HCT116 (cell line): ENCODE measurements around the gene KAZN. TPM values are rescaled to one million over a fixed set of nuclear protein-coding genes. Genes with fewer than 3 reads are reported as not detected.

Experiments used
- ATAC-seq: fragments of 200-7000 bp; cut with Tn5 transposase; 2 replicates; pipeline ENCODE4 v1.9.1; 2020; ENCODE audit warnings: mild to moderate bottlenecking, moderate library complexity
- BruUV-seq: library from RNA; stranded (reverse); fragments of 400-500 nt; replicated peaks from 2 replicates; lab custom pipeline; 2021; lab: Mats Ljungman, UMichigan
- CTCF ChIA-PET: fragments of 300-600 bp; sonication (Branson Sonifier 250); formaldehyde crosslinking; loops from one replicate; lab custom pipeline; 2021; ENCODE audit warnings: antibody characterized with exemption; lab: Charles Lee
- POLR2A ChIA-PET: fragments of 300-600, 350-600 bp; sonication (Branson Sonifier 250); formaldehyde crosslinking; loops from one replicate; lab custom pipeline; 2021; ENCODE audit warnings: antibody characterized with exemption; lab: Charles Lee
- RAD21 ChIA-PET, 2 experiments: fragments of 300-600 bp; sonication (Branson Sonifier 250); formaldehyde crosslinking; loops; one replicate each; lab custom pipeline; 2023; ENCODE audit warnings: low total read pairs in 2 of 2; ENCODE audit not compliant: uncharacterized antibody in 2 of 2, unreplicated experiment in 2 of 2, low non-redundant PET in 1 of 2; lab: Charles Lee
- DNase-seq: peaks from one replicate; pipeline ENCODE4 v3.0.0-alpha.2; 2010; ENCODE audit warnings: low read depth, low spot score
- H2AFZ ChIP-seq: fragments of 200-600 bp; shearing (Covaris generic), sonication (generic); 2 replicates; pipeline ENCODE4 v1.6.1; 2017; ENCODE audit warnings: low read depth, mixed run types, mixed read lengths, antibody characterized with exemption, low read length; ENCODE audit not compliant: poor library complexity, severe bottlenecking
- H3K27ac ChIP-seq: 2 replicates; pipeline ENCODE4 v1.5.1; 2012; ENCODE audit warnings: low read depth, low read length
- H3K27me3 ChIP-seq: fragments of 200-600 bp; sonication (generic); 2 replicates; pipeline ENCODE4 v1.6.1; 2016; ENCODE audit warnings: mixed run types, low read length, mixed read lengths; ENCODE audit not compliant: insufficient read depth
- H3K36me3 ChIP-seq, 2 experiments: fragments of 200-500 bp in 1 of 2; fragments of 200-600 bp in 1 of 2; sonication (Bioruptor generic) in 1 of 2; sonication (generic) in 1 of 2; 2 replicates each; pipeline versions ENCODE4 v1.5.1 to v1.6.1; 2014 to 2016; ENCODE audit warnings: low read length in 2 of 2, inconsistent platforms in 1 of 2, mixed read lengths in 1 of 2, mixed run types in 1 of 2; ENCODE audit not compliant: insufficient read depth in 2 of 2, control insufficient read depth in 1 of 2
- H3K4me1 ChIP-seq, 2 experiments: fragments of 200-600 bp in 1 of 2; sonication (generic) in 1 of 2; 2 replicates each; pipeline versions ENCODE4 v1.5.1 to v1.6.1; 2012 to 2017; ENCODE audit warnings: low read length in 2 of 2, inconsistent platforms in 1 of 2, mild to moderate bottlenecking in 1 of 2, mixed read lengths in 1 of 2, mixed run types in 1 of 2, moderate library complexity in 1 of 2; ENCODE audit not compliant: insufficient read depth in 2 of 2, control insufficient read depth in 1 of 2
- H3K4me2 ChIP-seq: fragments of 200-600 bp; sonication (generic); 2 replicates; pipeline ENCODE4 v1.6.1; 2017; ENCODE audit warnings: mixed run types, low read length, mixed read lengths
- H3K4me3 ChIP-seq, 2 experiments: fragments of 200-600 bp in 1 of 2; sonication (generic) in 1 of 2; replicated peaks in 1 of 2; 2 replicates each; pipeline ENCODE4 v1.5.1; 2011 to 2016; ENCODE audit warnings: low read length in 2 of 2, control low read depth in 1 of 2, low read depth in 1 of 2, mild to moderate bottlenecking in 1 of 2, mixed read lengths in 1 of 2, mixed run types in 1 of 2
- H3K79me2 ChIP-seq: fragments of 200-600 bp; sonication (generic); 2 replicates; pipeline ENCODE4 v1.6.1; 2017; ENCODE audit warnings: mild to moderate bottlenecking, mixed run types, low read length, moderate library complexity, mixed read lengths; ENCODE audit not compliant: insufficient read depth
- H3K9ac ChIP-seq: fragments of 200-600 bp; sonication (generic); 2 replicates; pipeline ENCODE4 v1.6.1; 2016; ENCODE audit warnings: low read length, mixed read lengths
- H3K9me2 ChIP-seq: fragments of 200-600 bp; sonication (generic), shearing (Covaris generic); 2 replicates; pipeline ENCODE4 v1.6.1; 2017; ENCODE audit warnings: mixed run types, mild to moderate bottlenecking, moderate library complexity; ENCODE audit not compliant: insufficient read depth
- H3K9me3 ChIP-seq, 2 experiments: fragments of 200-500 bp in 1 of 2; fragments of 200-600 bp in 1 of 2; sonication (Bioruptor generic) in 1 of 2; sonication (generic) in 1 of 2; 2 replicates each; pipeline ENCODE4 v1.6.1; 2014 to 2017; ENCODE audit warnings: low read length in 2 of 2, mixed read lengths in 2 of 2, inconsistent platforms in 1 of 2, low read depth in 1 of 2, mild to moderate bottlenecking in 1 of 2, mixed run types in 1 of 2, moderate library complexity in 1 of 2; ENCODE audit not compliant: control insufficient read depth in 1 of 2, insufficient read depth in 1 of 2
- H4K20me1 ChIP-seq: fragments of 200-600 bp; sonication (generic), shearing (Covaris generic); 2 replicates; pipeline ENCODE4 v1.6.1; 2017; ENCODE audit warnings: mixed run types, mild to moderate bottlenecking, moderate library complexity; ENCODE audit not compliant: insufficient read depth
- CBX3 ChIP-seq: IDR thresholded peaks from 2 replicates; pipeline ENCODE4 v1.6.1; 2012; ENCODE audit warnings: low read depth
- EGR1 ChIP-seq: IDR thresholded peaks from 2 replicates; pipeline ENCODE4 v1.6.1; 2012; ENCODE audit warnings: low read depth
- EZH2phosphoT487 ChIP-seq: fragments of 200-600 bp; IDR thresholded peaks from 2 replicates; pipeline ENCODE4 v1.6.1; 2018; ENCODE audit warnings: antibody characterized with exemption, borderline replicate concordance
- POLR2A ChIP-seq: IDR thresholded peaks from 2 replicates; pipeline ENCODE4 v1.7.0; 2011; ENCODE audit warnings: borderline replicate concordance; ENCODE audit not compliant: insufficient read depth, insufficient read length; ENCODE audit errors: extremely low read depth
- RAD21 ChIP-seq: IDR thresholded peaks from 2 replicates; pipeline ENCODE4 v1.6.1; 2012; ENCODE audit warnings: low read depth, mild to moderate bottlenecking
- SIN3A ChIP-seq: IDR thresholded peaks from 2 replicates; pipeline ENCODE4 v1.6.1; 2012; ENCODE audit warnings: low read depth
- SP1 ChIP-seq: IDR thresholded peaks from 2 replicates; pipeline ENCODE4 v1.6.1; 2012; ENCODE audit warnings: low read depth
- SRF ChIP-seq: IDR thresholded peaks from 2 replicates; pipeline ENCODE4 v1.6.1; 2012; ENCODE audit warnings: low read depth
- TCF7L2 ChIP-seq: IDR thresholded peaks from 2 replicates; pipeline ENCODE4 v1.7.0; 2011; ENCODE audit warnings: borderline replicate concordance, inconsistent platforms; ENCODE audit not compliant: insufficient read depth, insufficient read length; ENCODE audit errors: extremely low read depth
- ZFX ChIP-seq: fragments of 450-650 bp; IDR thresholded peaks from 2 replicates; pipeline ENCODE4 v1.6.1; 2017
- intact Hi-C: fragments of 100-400 bp; cut with micrococcal nuclease; formaldehyde crosslinking; loops from 2 replicates; pipeline ENCODE4 v1.10.0; 2022
- total RNA-seq: library from RNA; stranded (reverse); gene quantifications from one replicate; pipeline ENCODE4 v1.2.1, GENCODE V29; 2021; ENCODE audit not compliant: unreplicated experiment
- TF ChIP-seq, protein P1 (sequence below): IDR thresholded peaks from 2 replicates; pipeline ENCODE4 v1.6.1; 2012; ENCODE audit warnings: low read depth
- TF ChIP-seq, protein P2 (sequence below): IDR thresholded peaks from 2 replicates; pipeline ENCODE4 v1.6.1; 2011; ENCODE audit warnings: mild to moderate bottlenecking, low read length, moderate library complexity; ENCODE audit not compliant: insufficient replicate concordance; ENCODE audit errors: extremely low read depth
- TF ChIP-seq, protein P3 (sequence below): IDR thresholded peaks from 2 replicates; pipeline ENCODE4 v1.6.1; 2012

Gene KAZN
- total RNA-seq, 1 experiment from 2014 or later, result 13.4 TPM

DNA sequence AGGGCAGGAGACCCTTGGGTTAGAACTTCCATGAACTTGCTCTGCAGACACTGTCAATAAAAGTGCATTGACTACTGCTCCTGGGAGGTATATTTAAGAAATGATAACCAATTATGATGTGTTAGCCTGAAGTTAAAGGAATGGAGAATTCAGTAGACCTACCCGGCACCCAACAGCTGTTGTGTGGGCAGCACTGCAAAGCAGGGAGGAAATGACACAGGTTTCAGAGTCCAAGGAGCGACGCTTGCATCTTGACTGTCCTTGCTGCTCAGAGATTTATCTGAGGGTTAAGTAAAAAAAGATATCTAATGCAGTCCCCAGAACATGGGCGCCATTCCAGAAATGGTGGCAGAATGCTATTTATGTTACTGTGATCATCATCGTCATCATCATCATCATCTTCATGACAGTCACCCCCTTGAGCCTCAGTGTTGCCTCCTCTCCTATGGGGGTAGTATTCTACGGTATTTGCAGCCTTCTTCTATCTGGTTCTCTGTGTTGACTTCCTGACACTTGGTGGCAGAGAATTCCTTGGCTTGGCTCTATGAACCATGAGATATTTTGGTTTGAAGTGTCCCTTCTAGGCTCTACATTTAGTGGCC is 225.9 kb downstream of the KAZN start:
- Histone ChIP-seq H3K27me3 (no peaks in the 10 kb centered on the region), H3K9ac (no peak overlapping the region), H3K4me3 (no peak overlapping the region), H3K4me1 (no peaks in the 10 kb centered on the region), H4K20me1 (no peaks in the 10 kb centered on the region), H3K9me3 (no peaks in the 10 kb centered on the region), H3K79me2 (no peaks in the 10 kb centered on the region), H3K36me3 (no peaks in the 10 kb centered on the region), H3K4me2 (no peak overlapping the region), H3K9me2 (no peaks in the 10 kb centered on the region), H2AFZ (no peak overlapping the region), H3K27ac (no peak overlapping the region)
- ChIA-PET POLR2A (no interaction called here), CTCF (no interaction called here), RAD21 (no interaction called here)
- intact Hi-C loops, result no loop called here
- ATAC-seq (no peak), DNase-seq (no peak)
- no TSS peak for BruUV-seq
- TF ChIP-seq, protein P1, sequence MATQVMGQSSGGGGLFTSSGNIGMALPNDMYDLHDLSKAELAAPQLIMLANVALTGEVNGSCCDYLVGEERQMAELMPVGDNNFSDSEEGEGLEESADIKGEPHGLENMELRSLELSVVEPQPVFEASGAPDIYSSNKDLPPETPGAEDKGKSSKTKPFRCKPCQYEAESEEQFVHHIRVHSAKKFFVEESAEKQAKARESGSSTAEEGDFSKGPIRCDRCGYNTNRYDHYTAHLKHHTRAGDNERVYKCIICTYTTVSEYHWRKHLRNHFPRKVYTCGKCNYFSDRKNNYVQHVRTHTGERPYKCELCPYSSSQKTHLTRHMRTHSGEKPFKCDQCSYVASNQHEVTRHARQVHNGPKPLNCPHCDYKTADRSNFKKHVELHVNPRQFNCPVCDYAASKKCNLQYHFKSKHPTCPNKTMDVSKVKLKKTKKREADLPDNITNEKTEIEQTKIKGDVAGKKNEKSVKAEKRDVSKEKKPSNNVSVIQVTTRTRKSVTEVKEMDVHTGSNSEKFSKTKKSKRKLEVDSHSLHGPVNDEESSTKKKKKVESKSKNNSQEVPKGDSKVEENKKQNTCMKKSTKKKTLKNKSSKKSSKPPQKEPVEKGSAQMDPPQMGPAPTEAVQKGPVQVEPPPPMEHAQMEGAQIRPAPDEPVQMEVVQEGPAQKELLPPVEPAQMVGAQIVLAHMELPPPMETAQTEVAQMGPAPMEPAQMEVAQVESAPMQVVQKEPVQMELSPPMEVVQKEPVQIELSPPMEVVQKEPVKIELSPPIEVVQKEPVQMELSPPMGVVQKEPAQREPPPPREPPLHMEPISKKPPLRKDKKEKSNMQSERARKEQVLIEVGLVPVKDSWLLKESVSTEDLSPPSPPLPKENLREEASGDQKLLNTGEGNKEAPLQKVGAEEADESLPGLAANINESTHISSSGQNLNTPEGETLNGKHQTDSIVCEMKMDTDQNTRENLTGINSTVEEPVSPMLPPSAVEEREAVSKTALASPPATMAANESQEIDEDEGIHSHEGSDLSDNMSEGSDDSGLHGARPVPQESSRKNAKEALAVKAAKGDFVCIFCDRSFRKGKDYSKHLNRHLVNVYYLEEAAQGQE, result no peak
- TF ChIP-seq SRF (no peak), EZH2phosphoT487 (no peak), SP1 (no peak), ZFX (no peak), EGR1 (no peak), CBX3 (no peak), RAD21 (no peak), SIN3A (no peak), TCF7L2 (no peak), POLR2A (no peak)
- TF ChIP-seq, protein P2, sequence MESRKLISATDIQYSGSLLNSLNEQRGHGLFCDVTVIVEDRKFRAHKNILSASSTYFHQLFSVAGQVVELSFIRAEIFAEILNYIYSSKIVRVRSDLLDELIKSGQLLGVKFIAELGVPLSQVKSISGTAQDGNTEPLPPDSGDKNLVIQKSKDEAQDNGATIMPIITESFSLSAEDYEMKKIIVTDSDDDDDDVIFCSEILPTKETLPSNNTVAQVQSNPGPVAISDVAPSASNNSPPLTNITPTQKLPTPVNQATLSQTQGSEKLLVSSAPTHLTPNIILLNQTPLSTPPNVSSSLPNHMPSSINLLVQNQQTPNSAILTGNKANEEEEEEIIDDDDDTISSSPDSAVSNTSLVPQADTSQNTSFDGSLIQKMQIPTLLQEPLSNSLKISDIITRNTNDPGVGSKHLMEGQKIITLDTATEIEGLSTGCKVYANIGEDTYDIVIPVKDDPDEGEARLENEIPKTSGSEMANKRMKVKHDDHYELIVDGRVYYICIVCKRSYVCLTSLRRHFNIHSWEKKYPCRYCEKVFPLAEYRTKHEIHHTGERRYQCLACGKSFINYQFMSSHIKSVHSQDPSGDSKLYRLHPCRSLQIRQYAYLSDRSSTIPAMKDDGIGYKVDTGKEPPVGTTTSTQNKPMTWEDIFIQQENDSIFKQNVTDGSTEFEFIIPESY, result no peak
- TF ChIP-seq, protein P3, sequence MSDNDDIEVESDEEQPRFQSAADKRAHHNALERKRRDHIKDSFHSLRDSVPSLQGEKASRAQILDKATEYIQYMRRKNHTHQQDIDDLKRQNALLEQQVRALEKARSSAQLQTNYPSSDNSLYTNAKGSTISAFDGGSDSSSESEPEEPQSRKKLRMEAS, result no peak
